Ovary (tissue), 3 donors: ENCODE measurements around the gene XPO1.

Experiments
- CTCF ChIP-seq, 3 donors: fragments of 450-650 bp in 2 of 3; fragments of 200-600 bp in 1 of 3; IDR thresholded peaks; one replicate each; pipeline versions ENCODE4 v1.5.1 to v1.8.0; 2016 to 2022; ENCODE audit warnings: antibody characterized with exemption in 3 of 3, mild to moderate bottlenecking in 1 of 3
- EP300 ChIP-seq: sonication (generic); formaldehyde crosslinking; IDR thresholded peaks from one replicate; pipeline ENCODE4 v1.6.1; 2017; ENCODE audit warnings: antibody characterized with exemption
- POLR2A ChIP-seq: fragments of 450-650 bp; IDR thresholded peaks from one replicate; pipeline ENCODE4 v1.6.1; 2017; ENCODE audit warnings: antibody characterized with exemption, mild to moderate bottlenecking, moderate library complexity
- donor health status: DM: no; HTN: no; CAD: no.

DNA sequence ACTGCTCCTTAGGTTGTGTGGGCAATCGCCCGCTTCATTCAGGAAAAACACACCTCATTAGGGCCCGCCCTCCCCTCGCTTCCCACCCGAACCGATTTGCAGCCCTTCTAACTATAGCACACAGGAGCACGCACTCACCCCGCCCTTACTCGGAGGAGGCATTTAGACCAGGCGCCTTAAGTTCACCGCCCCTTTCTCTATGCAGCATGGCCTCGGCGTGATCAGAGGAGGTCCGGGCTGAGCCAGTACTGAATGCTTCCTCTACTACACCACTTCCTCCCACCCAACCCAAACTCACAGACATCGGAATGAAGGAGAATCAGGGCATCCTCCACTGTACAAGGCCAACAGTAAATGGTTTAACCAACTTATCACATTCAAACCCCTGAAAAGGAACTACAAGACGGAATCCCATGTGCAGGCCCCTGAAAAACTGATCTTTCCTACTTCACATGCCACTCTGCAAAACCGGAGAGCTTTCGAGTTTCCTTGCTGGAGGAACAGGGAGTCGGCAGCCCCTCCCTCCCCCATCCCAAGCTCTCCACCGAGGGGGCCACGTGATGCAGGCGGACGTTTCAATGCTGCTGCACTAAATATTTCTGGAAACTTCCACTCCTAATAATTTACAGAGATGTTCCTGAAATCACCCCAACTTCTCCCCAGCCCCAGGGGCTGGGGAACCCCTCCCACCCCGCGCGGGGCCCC, 1.4 kb downstream of the XPO1 start:
- peak; percentile 26 for TF ChIP-seq POLR2A
- TF ChIP-seq CTCF (IDR thresholded peaks at IDR 0.05), result no peak
- no peak for TF ChIP-seq EP300
